ENCODE measurements around the gene CHRNA4. TPM values are rescaled to one million over a fixed set of nuclear protein-coding genes. Genes with fewer than 3 reads are reported as not detected.

The CHRNA4 gene
- total RNA-seq, result not detected

GRCh38 chr20:63360850-63361518 lies at the start of gene CHRNA4:
TSS of gene CHRNA4 (minus strand) at chr20:63361349. CDS start at chr20:63361165, 184 bp downstream.
- DNase-seq (ENCODE audit: low spot score), result no peak

- DNase-seq (ENCODE audit: low spot score), result no peak
These were observed 48.8 kb upstream of the CHRNA4 start for GRCh38 chr20:63409834-63410435.

- DNase-seq (ENCODE audit: low spot score), result no peak
These were observed 48.1 kb upstream of the CHRNA4 start for GRCh38 chr20:63409066-63409833.

GRCh38 chr20:63408684-63409046 lies 47.5 kb upstream of the CHRNA4 start:
- DNase-seq (ENCODE audit: low spot score), result no peak

GRCh38 chr20:63407928-63408683 lies 47.0 kb upstream of the CHRNA4 start:
- no peak for DNase-seq (ENCODE audit: low spot score)

GRCh38 chr20:63406617-63407245 lies 45.6 kb upstream of the CHRNA4 start:
- DNase-seq (ENCODE audit: low spot score), result no peak

GRCh38 chr20:63406011-63406410 lies 44.9 kb upstream of the CHRNA4 start:
- no peak for DNase-seq (ENCODE audit: low spot score)

GRCh38 chr20:63405102-63405730 lies 44.1 kb upstream of the CHRNA4 start:
- no peak for DNase-seq (ENCODE audit: low spot score)

- no peak for DNase-seq (ENCODE audit: low spot score)
These were observed 43.3 kb upstream of the CHRNA4 start for GRCh38 chr20:63404129-63405085.

GRCh38 chr20:63403403-63404105 lies 42.4 kb upstream of the CHRNA4 start:
- no peak for DNase-seq (ENCODE audit: low spot score)

GRCh38 chr20:63402860-63403220 lies 41.7 kb upstream of the CHRNA4 start:
- no peak for DNase-seq (ENCODE audit: low spot score)

- DNase-seq (ENCODE audit: low spot score), result no peak
These were observed 41.2 kb upstream of the CHRNA4 start for GRCh38 chr20:63402181-63402859.

- DNase-seq (ENCODE audit: low spot score), result no peak
These were observed 40.4 kb upstream of the CHRNA4 start for GRCh38 chr20:63401384-63402110.

- no peak for DNase-seq (ENCODE audit: low spot score)
These were observed 39.5 kb upstream of the CHRNA4 start for GRCh38 chr20:63400486-63401210.

- no peak for DNase-seq (ENCODE audit: low spot score)
These were observed 38.6 kb upstream of the CHRNA4 start for GRCh38 chr20:63399596-63400375.

- no peak for DNase-seq (ENCODE audit: low spot score)
These were observed 37.8 kb upstream of the CHRNA4 start for GRCh38 chr20:63398744-63399514.
